B cell (primary cell): Measurements from ENCODE around the gene SCAI. TPM values are rescaled to one million over a fixed set of nuclear protein-coding genes. Genes with fewer than 3 reads are reported as not detected.

Source experiments
- ATAC-seq: fragments of 200-7000 bp; cut with Tn5 transposase; one replicate; pipeline ENCODE4 v1.10.0; 2021; ENCODE audit warnings: low read depth, mild to moderate bottlenecking, moderate number of reproducible peaks, moderate library complexity
- CTCF ChIA-PET: fragments of 350-600 bp; sonication (Branson Sonifier 250); formaldehyde crosslinking; loops from one replicate; lab custom pipeline; 2021; ENCODE audit warnings: antibody characterized with exemption, inconsistent platforms; lab: Charles Lee
- POLR2A ChIA-PET: fragments of 350-600 bp; sonication (Branson Sonifier 250); formaldehyde crosslinking; loops from one replicate; lab custom pipeline; 2021; ENCODE audit warnings: antibody characterized with exemption; lab: Charles Lee
- DNase-seq: peaks from one replicate; pipeline ENCODE4 v3.0.0; 2013
- H2AFZ ChIP-seq: 2 replicates; pipeline ENCODE4 v1.6.1; 2012; ENCODE audit warnings: mild to moderate bottlenecking, low read depth, low read length; ENCODE audit not compliant: insufficient read depth, poor library complexity, severe bottlenecking
- H3K27ac ChIP-seq, 2 donors: 1 replicate in 1 of 2; 2 replicates in 1 of 2; pipeline ENCODE4 v1.5.1; 2012 to 2013; ENCODE audit warnings: low read length in 2 of 2, mild to moderate bottlenecking in 2 of 2, moderate library complexity in 1 of 2
- H3K27me3 ChIP-seq, 4 experiments: fragments of 200-600 bp in 1 of 4; sonication (generic) in 1 of 4; replicated peaks in 1 of 4; 1 replicate in 2 of 4; 2 replicates in 2 of 4; pipeline versions ENCODE4 v1.6.1 to v1.7.0; 2013 to 2016; ENCODE audit warnings: low read length in 3 of 4, mild to moderate bottlenecking in 2 of 4, mixed read lengths in 1 of 4, moderate library complexity in 1 of 4; ENCODE audit not compliant: insufficient read depth in 4 of 4, control insufficient read depth in 3 of 4; ENCODE audit errors: control extremely low read depth in 1 of 4
- H3K36me3 ChIP-seq, 2 experiments: replicated peaks in 1 of 2; 1 replicate in 1 of 2; 2 replicates in 1 of 2; pipeline versions ENCODE4 v1.6.1 to v1.7.1; 2013; ENCODE audit warnings: low read length in 1 of 2; ENCODE audit not compliant: insufficient read depth in 2 of 2, control insufficient read depth in 1 of 2; ENCODE audit errors: control extremely low read depth in 1 of 2, extremely low read depth in 1 of 2
- H3K4me1 ChIP-seq, 2 donors: fragments of 200-600 bp in 1 of 2; sonication (generic) in 1 of 2; 1 replicate in 1 of 2; 2 replicates in 1 of 2; pipeline versions ENCODE4 v1.5.1 to v1.6.1; 2013 to 2017; ENCODE audit warnings: low read length in 2 of 2; ENCODE audit not compliant: control insufficient read depth in 2 of 2, insufficient read depth in 2 of 2
- H3K4me2 ChIP-seq: replicated peaks from 2 replicates; pipeline ENCODE3; 2012; ENCODE audit warnings: mild to moderate bottlenecking, low read depth, low read length; ENCODE audit not compliant: poor library complexity, severe bottlenecking
- H3K4me3 ChIP-seq, 5 experiments: fragments of 200-600 bp in 1 of 5; sonication (generic) in 1 of 5; 1 replicate in 3 of 5; 2 replicates in 2 of 5; pipeline versions ENCODE4 v1.5.1 to v1.7.0; 2011 to 2016; ENCODE audit warnings: low read length in 4 of 5, mild to moderate bottlenecking in 4 of 5, low read depth in 2 of 5, control low read depth in 1 of 5, moderate library complexity in 1 of 5; ENCODE audit not compliant: insufficient read depth in 1 of 5; ENCODE audit errors: control extremely low read depth in 1 of 5, extremely low read depth in 1 of 5
- H3K79me2 ChIP-seq: fragments of 200-600 bp; sonication (generic); one replicate; pipeline ENCODE4 v1.6.0; 2016; ENCODE audit warnings: low read length; ENCODE audit not compliant: control insufficient read depth, insufficient read depth
- H3K9ac ChIP-seq: fragments of 200-600 bp; sonication (generic); 2 replicates; pipeline ENCODE4 v1.6.1; 2017; ENCODE audit warnings: mild to moderate bottlenecking, low read length, moderate library complexity
- H3K9me3 ChIP-seq, 3 donors: one replicate each; pipeline versions ENCODE4 v1.6.1 to v1.7.1; 2013; ENCODE audit warnings: low read length in 2 of 3; ENCODE audit not compliant: control insufficient read depth in 2 of 3, insufficient read depth in 1 of 3; ENCODE audit errors: control extremely low read depth in 1 of 3
- H4K20me1 ChIP-seq: 2 replicates; pipeline ENCODE4 v1.6.0; 2012; ENCODE audit warnings: mild to moderate bottlenecking, low read length; ENCODE audit not compliant: insufficient read depth, control insufficient read depth, poor library complexity, severe bottlenecking
- H3K27ac Mint-ChIP-seq: one replicate; pipeline ENCODE4 v1.8.0; 2021; ENCODE audit warnings: mixed read lengths
- H3K27me3 Mint-ChIP-seq: one replicate; pipeline ENCODE4 v1.8.0; 2021; ENCODE audit warnings: mixed read lengths
- H3K4me1 Mint-ChIP-seq: one replicate; pipeline ENCODE4 v1.8.0; 2021; ENCODE audit warnings: mixed read lengths
- H3K4me3 Mint-ChIP-seq: one replicate; pipeline ENCODE4 v1.8.0; 2021; ENCODE audit warnings: mixed read lengths
- H3K9me3 Mint-ChIP-seq: one replicate; pipeline ENCODE4 v1.8.0; 2022; ENCODE audit warnings: mixed read lengths; ENCODE audit not compliant: insufficient read depth
- CTCF ChIP-seq: fragments of 200-600 bp; IDR thresholded peaks from one replicate; pipeline ENCODE4 v1.8.0; 2022; ENCODE audit warnings: antibody characterized with exemption, mild to moderate bottlenecking
- EZH2 ChIP-seq: IDR thresholded peaks from 2 replicates; pipeline ENCODE4 v1.6.1; 2012; ENCODE audit warnings: borderline replicate concordance, low read depth, mild to moderate bottlenecking, moderate library complexity, low read length; ENCODE audit not compliant: insufficient read depth, poor library complexity, severe bottlenecking
- WGBS: methylation state at CpG from one replicate; pipeline ENCODE4 v1.1.5; 2013; ENCODE audit warnings: missing lambda C conversion rate; ENCODE audit not compliant: insufficient coverage; 5-methylcytosine and 5-hydroxymethylcytosine counted together
- intact Hi-C: fragments of 100-400 bp; cut with micrococcal nuclease; formaldehyde crosslinking; loops from one replicate; pipeline ENCODE4 v1.10.0; 2022
- polyA plus RNA-seq: library from polyadenylated mRNA; depleted of rRNA; stranded (reverse); fragments of >200 nt; gene quantifications from 2 replicates; pipeline ENCODE4 v1.2.3, GENCODE V29; 2012
- total RNA-seq, 2 donors: library from RNA; stranded (reverse); fragments of 120-200 nt in 1 of 2; gene quantifications; 1 replicate in 1 of 2; 2 replicates in 1 of 2; pipeline versions ENCODE4 v1.2.3 to v1.2.4, GENCODE V29; 2013 to 2022

The SCAI gene
- total and polyA plus RNA-seq, 2 donors (not counting 1 experiment from before 2014, with no cell fraction given) = 3.8 to 19.8 TPM

GRCh38 chr9:125189011-125189360, 45.7 kb upstream of the SCAI start:
- H3K79me2 ChIP-seq = peaks cover 89% of the 10 kb centered on the region
- peak overlapping the region; percentile 100 for H2AFZ ChIP-seq
- intact Hi-C loops = loop anchor here (1.0 to 2.0 kb wide), 6 partner anchors 11 to 418 kb away; partner anchors contain the start of genes GAPVD1, GOLGA1, HSPA5 and NR6A1

GRCh38 chr9:125183561-125183960, 40.2 kb upstream of the SCAI start:
- Mint-ChIP-seq H3K9me3 (no peaks in the 10 kb centered on the region), H3K4me3 (no peak overlapping the region), H3K27me3 (no peaks in the 10 kb centered on the region), H3K4me1 (peaks cover 52% of the 10 kb centered on the region), H3K27ac (no peak overlapping the region)
- no peak overlapping the region for H3K4me3 ChIP-seq
- ChIA-PET CTCF (no interaction called here), POLR2A (no interaction called here)
- WGBS = 100% methylated on average over 1 of the region's 2 CpGs
- no peak overlapping the region for H3K9ac ChIP-seq
- DNase-seq (no peak), ATAC-seq (no peak)
- H3K36me3 ChIP-seq = peaks cover 4 to 10% of the 10 kb centered on the region in 2 experiments
- TF ChIP-seq EZH2 (no peak), CTCF (no peak)
- intact Hi-C loops = no loop called here
- no peaks in the 10 kb centered on the region for H3K9me3 ChIP-seq
- peaks cover 4% of the 10 kb centered on the region in 2 donors for H3K4me1 ChIP-seq
- no peak overlapping the region for H3K27ac ChIP-seq
- no peak overlapping the region for H2AFZ ChIP-seq
- peaks cover 58% of the 10 kb centered on the region for H4K20me1 ChIP-seq
- no peaks in the 10 kb centered on the region for H3K27me3 ChIP-seq
- H3K4me2 ChIP-seq = no peak overlapping the region
- H3K79me2 ChIP-seq = peaks cover 97% of the 10 kb centered on the region

More at GRCh38 chr9:125189011-125189360, 45.7 kb upstream of the SCAI start:
- H3K9me3 Mint-ChIP-seq = no peaks in the 10 kb centered on the region
- peaks cover 37% of the 10 kb centered on the region for H3K4me1 Mint-ChIP-seq
- ChIA-PET CTCF (no interaction called here), POLR2A (no interaction called here)
- H3K27me3 Mint-ChIP-seq = no peaks in the 10 kb centered on the region
- Histone ChIP-seq H4K20me1 (peaks cover 11% of the 10 kb centered on the region), H3K9me3 (peaks cover 0 to 2% (median 0%) of the 10 kb centered on the region in 3 donors), H3K9ac (peak overlapping the region; percentile 99), H3K36me3 (peaks cover under 1 to 1% of the 10 kb centered on the region in 2 experiments), H3K27ac (peak overlapping the region; percentile 91 to 98), H3K4me2 (peak overlapping the region; percentile 98), H3K27me3 (no peaks in the 10 kb centered on the region), H3K4me3 (peak overlapping the region; percentile 74 to 99 (median 98)), H3K4me1 (peaks cover 16 to 22% of the 10 kb centered on the region in 2 donors)
- peak overlapping the region; percentile 96 for H3K27ac Mint-ChIP-seq
- TF ChIP-seq EZH2 = no peak
- TF ChIP-seq CTCF = no peak
- ATAC-seq (peak; percentile 2), DNase-seq (no peak)
- peak overlapping the region; percentile 97 for H3K4me3 Mint-ChIP-seq
- 0% methylated on average over 26 of the region's 26 CpGs for WGBS
